Tibial artery (tissue), 4 donors: ENCODE data around the gene ATXN7L1.
A peak's percentile ranks its signal among the peaks of the same experiment; 100 is the strongest.

ENCODE experiments used
- DNase-seq, 2 donors: peaks; one replicate each; pipeline ENCODE4 v3.0.0-alpha.2; 2019
- H3K27ac ChIP-seq, 2 donors: fragments of 200-600 bp; sonication (generic) in 1 of 2; 1 replicate in 1 of 2; 2 replicates in 1 of 2; pipeline ENCODE4 v1.5.1; 2018 to 2019; ENCODE audit warnings: mild to moderate bottlenecking in 1 of 2
- H3K27me3 ChIP-seq, 2 donors: fragments of 200-600 bp; sonication (generic) in 1 of 2; one replicate each; pipeline versions ENCODE4 v1.5.1 to v1.6.0; 2016 to 2019
- H3K36me3 ChIP-seq, 3 donors: fragments of 200-600 bp; sonication (generic) in 2 of 3; one replicate each; pipeline ENCODE4 v1.5.1; 2016 to 2019; ENCODE audit warnings: mild to moderate bottlenecking in 2 of 3
- H3K4me1 ChIP-seq, 4 donors: fragments of 200-600 bp; sonication (generic) in 2 of 4; 1 replicate in 3 of 4; 2 replicates in 1 of 4; pipeline ENCODE4 v1.5.1; 2016 to 2019
- H3K4me3 ChIP-seq, 2 donors: fragments of 200-600 bp; sonication (generic) in 1 of 2; 1 replicate in 1 of 2; 2 replicates in 1 of 2; pipeline ENCODE4 v1.5.1; 2018 to 2019; ENCODE audit warnings: mild to moderate bottlenecking in 2 of 2
- H3K9me3 ChIP-seq, 3 donors: fragments of 200-600 bp; sonication (generic) in 1 of 3; one replicate each; pipeline ENCODE4 v1.5.1; 2016 to 2019
- CTCF ChIP-seq, 2 experiments: fragments of 200-600 bp in 1 of 2; fragments of 450-650 bp in 1 of 2; IDR thresholded peaks; one replicate each; pipeline ENCODE4 v1.5.1; 2017 to 2019; ENCODE audit warnings: antibody characterized with exemption in 2 of 2, mild to moderate bottlenecking in 1 of 2, moderate library complexity in 1 of 2
- intact Hi-C: fragments of 100-400 bp; cut with DNase I; formaldehyde crosslinking; loops from one replicate; pipeline ENCODE4 v1.15.0; 2023; ENCODE audit warnings: low total_unique reads

ATXN7L1 gene

GRCh38 chr7:105655067-105655466, 221.3 kb downstream of the ATXN7L1 start:
- Histone ChIP-seq H3K9me3 (no peaks in the 10 kb centered on the region), H3K36me3 (peaks cover 0 to 4% (median 0%) of the 10 kb centered on the region in 3 donors), H3K27ac (no peak overlapping the region), H3K27me3 (no peaks in the 10 kb centered on the region), H3K4me3 (no peak overlapping the region), H3K4me1 (peaks cover 0 to 15% (median 6%) of the 10 kb centered on the region in 4 donors)
- intact Hi-C loops: no loop called here
- no peak for DNase-seq
- TF ChIP-seq CTCF (IDR thresholded peaks at IDR 0.05): no peak

- intact Hi-C loops: loop anchor here (5.0 kb wide), 3 partner anchors 103 to 503 kb away; no protein-coding TSS in a partner anchor
Measured at GRCh38 chr7:105654095-105654686, 222.2 kb downstream of the ATXN7L1 start.

GRCh38 chr7:105653441-105654005, 222.9 kb downstream of the ATXN7L1 start:
- intact Hi-C loops: loop anchor here (5.0 kb wide), 3 partner anchors 104 to 504 kb away; no protein-coding TSS in a partner anchor
- peaks cover 0 to 30% (median 17%) of the 10 kb centered on the region in 4 donors for H3K4me1 ChIP-seq
- H3K27me3 ChIP-seq: no peaks in the 10 kb centered on the region
- no peak overlapping the region for H3K27ac ChIP-seq
- no peak for DNase-seq
- H3K9me3 ChIP-seq: no peaks in the 10 kb centered on the region
- H3K4me3 ChIP-seq: no peak overlapping the region
- no peak for TF ChIP-seq CTCF (IDR thresholded peaks at IDR 0.05)
- no peaks in the 10 kb centered on the region for H3K36me3 ChIP-seq

More at GRCh38 chr7:105654095-105654686, 222.2 kb downstream of the ATXN7L1 start:
- no peaks in the 10 kb centered on the region for H3K27me3 ChIP-seq
- no peak overlapping the region for H3K4me3 ChIP-seq
- no peak for TF ChIP-seq CTCF (IDR thresholded peaks at IDR 0.05)
- peaks cover 0 to 24% (median 11%) of the 10 kb centered on the region in 4 donors for H3K4me1 ChIP-seq
- no peak overlapping the region for H3K27ac ChIP-seq
- DNase-seq: no peak
- H3K36me3 ChIP-seq: no peaks in the 10 kb centered on the region
- H3K9me3 ChIP-seq: no peaks in the 10 kb centered on the region

- intact Hi-C loops: loop anchor here (5.0 kb wide), 3 partner anchors 105 to 505 kb away; no protein-coding TSS in a partner anchor
- TF ChIP-seq CTCF (IDR thresholded peaks at IDR 0.05): peak; percentile 79 to 91
- DNase-seq: peak; percentile 68 to 81
- Histone ChIP-seq H3K4me1 (peaks cover 0 to 30% (median 17%) of the 10 kb centered on the region in 4 donors), H3K9me3 (no peaks in the 10 kb centered on the region), H3K27me3 (no peaks in the 10 kb centered on the region), H3K4me3 (no peak overlapping the region), H3K36me3 (no peaks in the 10 kb centered on the region), H3K27ac (no peak overlapping the region)
Measured at GRCh38 chr7:105652359-105652993, 223.9 kb downstream of the ATXN7L1 start.

- H3K4me1 ChIP-seq: peaks cover 0 to 30% (median 17%) of the 10 kb centered on the region in 4 donors
- no peaks in the 10 kb centered on the region for H3K9me3 ChIP-seq
- intact Hi-C loops: loop anchor here (5.0 kb wide), 3 partner anchors 106 to 506 kb away; no protein-coding TSS in a partner anchor
- no peak for TF ChIP-seq CTCF (IDR thresholded peaks at IDR 0.05)
- no peak for DNase-seq
- no peaks in the 10 kb centered on the region for H3K36me3 ChIP-seq
- no peak overlapping the region for H3K27ac ChIP-seq
- no peak overlapping the region for H3K4me3 ChIP-seq
- H3K27me3 ChIP-seq: no peaks in the 10 kb centered on the region
Measured at GRCh38 chr7:105651798-105652197, 224.6 kb downstream of the ATXN7L1 start.
